ENCODE measurements around the gene AFAP1L2.
A peak's percentile ranks its signal among the peaks of the same experiment; 100 is the strongest.

Gene AFAP1L2

DNA sequence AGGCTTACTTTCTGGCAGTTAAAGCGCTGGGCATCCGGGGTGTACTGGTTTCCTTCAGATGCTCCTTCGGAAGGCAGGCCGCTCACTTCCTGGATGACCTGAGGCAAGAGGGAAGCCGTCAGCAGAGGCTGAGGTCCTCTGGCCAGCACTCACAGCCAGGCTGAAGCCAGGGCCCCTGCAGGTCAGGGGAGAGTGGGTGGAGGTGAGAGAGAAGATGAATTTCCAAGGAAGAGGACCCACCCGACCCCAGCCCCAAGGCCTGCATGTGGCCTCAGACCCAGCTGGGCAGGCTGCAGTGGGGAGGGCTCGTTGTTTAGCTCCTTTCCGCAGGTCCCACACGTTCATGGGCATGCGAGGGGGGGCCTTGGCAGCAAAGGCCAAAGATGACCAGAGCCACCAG lies 94.0 kb downstream of the AFAP1L2 start:
- DNase-seq (ENCODE audit: low spot score) = no peak

GRCh38 chr10:114309364-114309651 lies 95.0 kb downstream of the AFAP1L2 start:
- no peak for DNase-seq (ENCODE audit: low spot score)

- no peak for DNase-seq (ENCODE audit: low spot score)
Observed at GRCh38 chr10:114308531-114309363, 95.6 kb downstream of the AFAP1L2 start.

- no peak for DNase-seq (ENCODE audit: low spot score)
Observed at GRCh38 chr10:114307731-114308130, 96.6 kb downstream of the AFAP1L2 start.

DNA sequence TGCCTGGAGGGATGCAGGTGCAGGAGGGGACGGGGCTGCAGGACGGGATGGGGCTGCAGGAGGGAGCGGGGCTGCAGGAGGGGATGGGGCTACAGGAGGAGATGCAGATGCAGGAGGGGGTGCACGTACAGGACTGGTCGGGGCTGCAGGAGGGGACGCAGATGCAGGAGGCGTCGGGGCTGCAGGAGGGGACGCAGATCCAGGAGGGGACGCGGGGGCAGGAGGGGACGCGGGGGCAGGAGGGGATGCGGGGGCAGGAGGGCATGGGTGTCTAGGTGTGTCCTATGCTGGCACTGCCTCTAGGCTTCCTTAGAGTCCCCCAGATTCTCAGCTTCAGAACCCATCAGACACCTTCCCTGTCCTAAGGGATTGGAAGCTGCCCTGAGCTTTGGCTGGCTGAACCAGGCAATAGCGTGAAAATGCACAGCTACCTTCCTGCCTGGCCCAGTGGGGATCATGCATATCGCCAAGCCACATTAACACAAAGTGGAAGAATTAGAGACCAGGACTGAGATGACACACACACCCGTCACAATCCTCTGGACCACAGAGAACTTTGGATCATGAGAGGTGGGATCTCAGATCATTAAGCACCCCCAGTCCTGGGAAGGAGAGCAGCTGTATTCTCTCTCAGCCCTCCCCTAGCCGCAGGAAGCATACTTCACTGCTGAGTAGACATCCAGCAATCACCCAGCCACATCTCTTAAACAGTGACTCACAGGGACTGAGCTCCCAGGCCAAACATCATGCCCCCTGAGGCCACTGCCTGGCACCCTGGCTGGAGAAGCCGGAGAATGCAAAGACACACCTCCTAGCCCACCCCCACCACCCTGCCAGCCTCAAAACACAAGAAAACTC lies 98.0 kb downstream of the AFAP1L2 start:
- peak; percentile 56 for DNase-seq (ENCODE audit: low spot score)

GRCh38 chr10:114305521-114305925 lies 98.8 kb downstream of the AFAP1L2 start:
- no peak for DNase-seq (ENCODE audit: low spot score)

GRCh38 chr10:114304571-114305421 lies 99.5 kb downstream of the AFAP1L2 start:
- peak; percentile 79 for DNase-seq (ENCODE audit: low spot score)

DNA sequence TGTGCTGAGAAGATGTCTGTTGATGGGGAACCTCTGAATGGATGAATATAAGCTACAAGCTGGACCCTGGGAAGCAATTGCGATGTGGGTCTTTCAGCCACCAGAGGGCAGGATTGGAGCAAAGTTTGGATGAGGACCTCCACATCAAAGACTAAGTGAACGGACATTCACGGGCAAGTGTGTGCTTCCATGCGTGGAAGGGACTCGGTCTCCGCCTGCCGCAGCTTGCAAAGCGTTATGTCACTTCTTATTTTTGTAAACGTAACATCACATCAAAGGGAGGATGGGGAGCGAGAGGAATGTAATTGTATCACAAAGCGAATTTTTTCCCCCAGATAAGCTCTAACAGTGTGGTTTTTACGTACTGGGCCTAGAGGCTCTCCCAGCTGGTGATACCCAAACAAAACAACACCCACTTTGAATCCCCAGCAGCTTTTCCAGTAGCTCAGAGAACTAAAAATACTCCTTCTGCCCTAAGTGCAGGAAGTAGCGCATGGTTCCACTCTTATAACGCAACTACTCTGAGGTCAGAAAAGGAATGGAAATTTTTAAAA lies 100.2 kb downstream of the AFAP1L2 start:
- DNase-seq (ENCODE audit: low spot score) = peak; percentile 72

GRCh38 chr10:114303556-114303955 lies 100.7 kb downstream of the AFAP1L2 start:
- no peak for DNase-seq (ENCODE audit: low spot score)

DNA sequence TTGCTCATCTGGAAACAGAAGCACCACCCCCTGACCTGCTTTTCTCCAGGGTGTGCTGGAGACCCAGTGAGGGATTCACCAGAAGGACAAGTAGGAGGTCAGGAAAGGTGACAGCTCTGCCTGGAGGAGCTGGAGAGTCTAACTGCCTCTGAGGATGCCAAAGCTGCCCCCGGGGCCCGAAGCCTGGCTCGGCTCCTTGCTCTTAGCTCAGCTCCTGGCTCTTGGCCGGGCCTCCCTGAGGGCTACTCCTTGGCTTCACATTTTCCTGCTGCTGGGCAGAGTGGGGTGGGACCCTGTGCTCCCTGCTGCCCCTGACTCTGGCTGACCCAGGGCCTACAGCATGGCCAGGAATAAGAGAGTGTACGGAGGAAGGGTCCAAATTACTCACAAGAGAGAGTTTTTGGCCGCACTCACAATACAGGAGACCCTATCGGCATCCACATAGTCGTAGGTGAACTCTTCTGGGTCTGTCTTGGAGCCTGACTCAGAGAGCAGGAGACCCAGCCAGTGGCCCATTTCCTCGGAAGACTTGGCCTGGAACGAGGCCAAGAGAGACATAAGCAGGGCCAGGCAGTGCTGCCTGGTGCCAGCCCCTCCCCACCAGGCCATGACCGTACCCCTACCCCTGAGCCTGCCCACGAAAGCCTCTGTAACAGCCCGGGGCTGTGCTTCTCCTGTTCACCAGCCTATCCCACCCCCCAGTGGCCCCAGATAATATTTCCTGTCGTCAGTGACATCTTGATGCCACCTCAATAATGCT lies 102.2 kb downstream of the AFAP1L2 start:
- DNase-seq (ENCODE audit: low spot score) = no peak

- no peak for DNase-seq (ENCODE audit: low spot score)
Observed at GRCh38 chr10:114301177-114301576, 103.1 kb downstream of the AFAP1L2 start.

- no peak for DNase-seq (ENCODE audit: low spot score)
Observed at GRCh38 chr10:114300036-114300645, 104.2 kb downstream of the AFAP1L2 start.

GRCh38 chr10:114297136-114297705 lies 107.1 kb downstream of the AFAP1L2 start:
- DNase-seq (ENCODE audit: low spot score) = no peak

DNA sequence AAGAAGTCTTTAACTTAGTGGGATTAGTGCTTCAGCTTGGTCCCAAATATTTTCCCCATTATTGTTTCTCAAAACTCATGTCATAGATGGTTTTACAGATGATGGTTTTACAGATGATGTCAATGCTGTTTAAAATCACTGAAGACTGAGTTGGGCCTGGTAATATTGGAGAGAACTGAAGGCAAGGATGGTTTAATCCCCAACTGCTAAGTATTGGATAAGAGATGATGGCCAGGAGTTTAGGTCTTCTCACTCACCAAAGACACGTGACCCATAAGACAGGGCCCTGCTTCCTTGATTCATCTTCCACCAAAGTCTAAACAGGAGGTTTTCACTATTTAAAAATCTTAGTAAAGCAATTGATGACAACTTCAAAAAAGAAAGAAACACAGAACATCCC lies 108.9 kb downstream of the AFAP1L2 start:
- DNase-seq (ENCODE audit: low spot score) = no peak

DNA sequence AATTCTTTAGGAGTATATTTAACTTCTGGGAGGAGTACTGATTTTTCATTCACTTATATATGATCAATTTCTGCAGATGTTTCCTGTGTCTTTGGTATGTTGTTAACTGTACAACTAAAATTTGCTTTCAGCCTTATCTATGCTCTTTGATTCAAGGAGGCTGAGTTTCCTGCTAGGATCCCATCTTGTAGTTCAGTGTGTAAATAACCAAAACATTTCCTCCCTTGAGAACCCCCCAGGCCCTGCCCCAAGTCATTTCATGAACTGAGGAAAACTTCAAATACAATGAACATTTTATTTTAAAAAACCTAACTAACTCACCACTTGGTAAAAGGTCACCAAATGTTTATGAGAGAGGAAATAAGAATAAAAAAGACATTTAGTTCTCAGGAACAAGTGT lies 109.8 kb downstream of the AFAP1L2 start:
- DNase-seq (ENCODE audit: low spot score) = no peak

DNA sequence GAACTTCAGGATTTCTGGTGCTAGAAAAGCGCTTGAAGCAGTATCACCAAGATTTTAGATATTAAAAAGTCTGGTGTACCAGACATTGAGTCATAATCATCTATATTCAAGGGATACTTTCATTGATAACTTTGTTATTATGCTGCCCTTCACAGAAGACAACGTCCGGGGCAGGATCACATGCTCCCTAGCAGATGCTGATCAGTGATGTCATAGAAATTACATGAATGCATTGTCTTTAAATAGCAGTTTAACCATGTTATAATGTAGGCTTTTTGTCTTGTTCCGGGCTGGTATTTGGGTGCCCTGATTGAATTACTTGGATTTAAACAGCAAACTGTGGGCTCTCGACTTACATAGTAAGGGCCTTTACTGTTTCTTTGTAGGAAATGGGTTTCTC lies 111.2 kb downstream of the AFAP1L2 start:
- DNase-seq (ENCODE audit: low spot score) = no peak

DNA sequence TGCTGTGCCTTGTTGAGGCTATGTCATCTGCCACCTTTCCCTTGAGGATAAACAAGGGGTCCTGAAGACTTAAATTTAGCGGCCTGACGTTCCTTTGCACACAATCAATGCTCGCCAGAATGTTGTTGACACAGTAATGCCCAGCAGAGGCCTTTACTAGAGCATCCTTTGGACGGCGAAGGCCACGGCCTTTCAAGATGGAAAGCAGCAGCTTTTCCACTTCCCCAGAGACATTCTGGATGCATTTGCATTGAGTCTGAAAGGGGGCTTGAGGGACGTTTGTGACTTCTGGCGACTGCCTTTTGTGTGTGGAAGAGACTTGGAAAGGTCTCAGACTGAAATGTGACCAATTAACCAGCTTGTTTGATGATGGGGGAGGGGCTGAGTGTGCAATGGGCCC lies 112.8 kb downstream of the AFAP1L2 start:
- no peak for DNase-seq (ENCODE audit: low spot score)

- DNase-seq (ENCODE audit: low spot score) = no peak
Observed at GRCh38 chr10:114291076-114291475, 113.2 kb downstream of the AFAP1L2 start.

DNA sequence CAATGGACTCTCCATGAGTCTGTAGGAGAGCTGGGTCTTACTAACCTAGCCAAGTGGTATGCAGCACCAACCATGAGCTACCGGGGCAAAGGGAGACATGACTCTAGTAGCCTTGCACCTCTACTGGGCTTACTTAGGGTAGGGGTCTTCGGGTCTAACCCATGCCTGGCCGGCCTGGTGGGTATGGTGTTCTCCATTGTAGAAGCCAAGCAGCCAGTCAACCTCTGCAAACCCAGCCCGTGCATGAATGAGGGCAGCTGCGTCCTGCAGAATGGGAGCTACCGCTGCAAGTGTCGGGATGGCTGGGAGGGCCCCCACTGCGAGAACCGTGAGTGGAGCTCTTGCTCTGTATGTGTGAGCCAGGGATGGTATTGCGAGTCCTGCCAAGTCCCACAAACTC lies 114.3 kb downstream of the AFAP1L2 start:
- DNase-seq (ENCODE audit: low spot score) = no peak

DNA sequence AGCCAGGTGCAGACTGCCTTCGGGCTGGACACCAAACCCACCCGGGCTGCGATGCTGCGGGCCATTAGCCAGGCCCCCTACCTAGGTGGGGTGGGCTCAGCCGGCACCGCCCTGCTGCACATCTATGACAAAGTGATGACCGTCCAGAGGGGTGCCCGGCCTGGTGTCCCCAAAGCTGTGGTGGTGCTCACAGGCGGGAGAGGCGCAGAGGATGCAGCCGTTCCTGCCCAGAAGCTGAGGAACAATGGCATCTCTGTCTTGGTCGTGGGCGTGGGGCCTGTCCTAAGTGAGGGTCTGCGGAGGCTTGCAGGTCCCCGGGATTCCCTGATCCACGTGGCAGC lies 115.2 kb downstream of the AFAP1L2 start:
- DNase-seq (ENCODE audit: low spot score) = no peak

Data from iPS-NIHi11 (cell line).